Measurements from ENCODE around the gene FAM168A. TPM values are rescaled to one million over a fixed set of nuclear protein-coding genes. Genes with fewer than 3 reads are reported as not detected.

The FAM168A gene
- total RNA-seq, 4 donors from 2014 or later, result 17.9 to 33.2 (median 24.7) TPM

GRCh38 chr11:73623686-73624085, 25.8 kb upstream of the FAM168A start:
- TF ChIP-seq CTCF (IDR thresholded peaks at IDR 0.05; ENCODE audit: low read depth), result no peak

GRCh38 chr11:73622926-73623593, 25.1 kb upstream of the FAM168A start:
- TF ChIP-seq CTCF (IDR thresholded peaks at IDR 0.05; ENCODE audit: low read depth), result no peak

GRCh38 chr11:73614591-73614990, 16.7 kb upstream of the FAM168A start:
- no peak for TF ChIP-seq CTCF (IDR thresholded peaks at IDR 0.05; ENCODE audit: low read depth)

GRCh38 chr11:73612601-73613140, 14.8 kb upstream of the FAM168A start:
- TF ChIP-seq CTCF (IDR thresholded peaks at IDR 0.05; ENCODE audit: low read depth), result no peak

GRCh38 chr11:73598719-73599379, 937 bp upstream of the FAM168A start:
- no peak for TF ChIP-seq CTCF (IDR thresholded peaks at IDR 0.05; ENCODE audit: low read depth)

- no peak for TF ChIP-seq CTCF (IDR thresholded peaks at IDR 0.05; ENCODE audit: low read depth)
These were observed 466 bp downstream of the FAM168A start for GRCh38 chr11:73597336-73597955.

- TF ChIP-seq CTCF (IDR thresholded peaks at IDR 0.05; ENCODE audit: low read depth), result no peak
These were observed 1.4 kb downstream of the FAM168A start for GRCh38 chr11:73596547-73596946.
